NCI-H2227 (cell line): ENCODE data around the gene PTPRH.

ENCODE experiments used
- DNase-seq: peaks from one replicate; lab custom pipeline; 2025; ENCODE audit not compliant: unreplicated experiment; lab: John Stamatoyannopoulos, UW

PTPRH gene

DNA sequence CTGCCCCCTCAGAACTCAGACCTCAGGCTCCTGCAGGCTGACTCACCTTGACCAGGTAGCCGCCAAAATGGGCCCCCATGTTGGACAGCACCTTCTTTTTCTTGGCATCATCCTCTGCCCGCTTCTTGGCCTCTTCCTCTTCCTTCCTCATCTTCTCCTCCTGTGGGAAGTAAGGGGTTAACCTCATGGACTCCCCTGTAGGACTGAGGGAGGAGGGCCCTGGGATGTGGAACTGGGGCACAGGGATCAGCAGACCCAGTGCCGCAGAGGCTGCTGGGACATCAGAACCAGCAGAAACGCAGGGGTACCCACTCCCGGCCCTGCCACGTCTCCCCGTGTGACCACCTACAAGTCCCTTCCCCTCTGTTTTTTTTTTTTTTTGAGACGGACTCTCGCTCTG lies 71.4 kb downstream of the PTPRH start:
- DNase-seq: no peak

DNA sequence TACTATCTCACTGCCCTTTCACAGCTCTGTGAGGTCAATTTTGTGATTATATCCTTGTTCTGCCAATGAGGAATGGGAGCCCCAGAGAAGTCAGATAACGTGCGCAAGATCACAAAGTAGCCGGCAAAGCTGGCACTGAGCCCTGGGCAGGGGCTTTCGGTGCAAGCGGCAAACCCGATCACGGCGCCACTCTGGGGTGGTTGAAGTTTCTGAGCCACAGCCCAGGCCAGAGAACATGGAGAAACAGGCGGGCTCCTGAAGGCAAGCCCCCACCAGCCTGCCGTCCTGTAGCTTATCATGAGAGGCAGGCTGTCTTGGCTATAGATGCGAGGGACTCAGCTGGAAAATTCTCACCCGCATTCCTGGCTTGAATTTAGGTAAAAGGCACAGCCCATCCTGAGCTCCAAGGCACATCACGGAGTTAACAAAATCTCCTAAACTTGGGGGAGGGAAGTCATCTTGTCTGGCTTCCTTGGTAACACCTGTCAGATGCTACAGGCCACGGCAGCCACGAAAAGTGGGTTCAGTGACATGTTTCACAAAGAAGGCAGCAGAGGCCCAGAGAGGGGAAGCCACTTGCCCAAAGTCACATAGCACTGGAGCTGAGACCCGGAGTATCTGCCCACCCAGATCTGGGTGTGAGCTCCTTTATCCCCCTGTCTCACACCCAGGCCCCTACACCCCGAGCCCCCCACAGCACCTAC lies 72.8 kb downstream of the PTPRH start:
- DNase-seq: no peak

DNA sequence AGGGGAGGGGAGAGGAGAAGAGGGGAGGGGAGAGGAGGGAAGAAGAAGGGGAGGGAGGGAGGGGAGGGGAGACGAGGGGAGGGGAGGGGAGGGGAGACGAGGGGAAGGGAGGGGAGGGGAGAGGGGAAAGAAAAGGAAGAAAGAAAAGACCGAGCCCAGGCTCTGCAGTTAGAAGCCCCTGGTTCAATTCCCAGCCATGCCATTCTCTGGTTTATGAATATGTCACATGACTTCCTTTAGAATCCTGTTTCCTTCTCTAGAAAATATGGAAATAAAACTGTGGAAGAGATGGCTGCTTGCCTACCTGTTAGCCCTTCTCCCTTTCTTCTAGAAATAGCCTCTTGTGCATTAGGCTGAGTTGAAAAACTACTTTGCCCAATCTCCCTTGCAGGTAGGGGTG lies 74.6 kb downstream of the PTPRH start:
- no peak for DNase-seq

DNA sequence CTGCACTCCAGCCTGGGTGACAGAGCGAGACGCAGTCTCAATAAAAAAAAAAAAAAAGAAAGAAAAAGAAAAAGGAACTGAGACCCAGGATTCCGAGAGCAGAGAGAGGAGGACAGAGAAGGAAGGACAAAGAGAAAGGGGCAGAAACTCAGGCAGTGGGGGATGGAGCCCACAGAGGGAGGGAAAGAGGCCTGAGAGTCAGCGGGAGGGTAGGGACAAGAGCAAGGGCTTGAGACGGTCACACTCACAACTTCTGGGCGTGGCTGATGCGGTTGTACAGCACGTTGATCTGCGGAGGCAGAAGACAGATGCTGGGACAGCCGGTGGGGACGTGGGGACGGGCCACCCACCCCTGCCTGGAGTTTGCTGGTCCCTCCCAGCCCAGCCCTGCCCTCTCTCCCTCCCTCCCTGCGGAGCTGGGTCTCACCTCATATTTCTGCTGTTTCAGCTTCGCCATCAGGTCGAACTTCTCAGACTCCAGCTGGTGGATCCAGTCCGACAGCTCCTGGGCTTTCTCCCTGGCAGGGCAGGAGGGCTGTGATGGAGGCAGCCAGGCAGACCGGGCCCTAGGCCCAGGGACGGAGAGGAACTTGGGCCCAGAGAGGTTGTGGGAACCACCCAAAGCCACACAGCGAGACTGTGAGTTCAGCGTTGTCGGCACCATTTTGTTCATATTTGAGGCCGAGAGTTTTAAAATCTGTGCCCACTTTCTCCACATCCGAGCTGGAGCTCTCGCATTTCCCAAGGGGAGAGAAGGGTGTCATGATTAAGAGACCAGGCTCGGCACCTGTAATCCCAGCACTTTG lies 75.5 kb downstream of the PTPRH start:
- no peak for DNase-seq

DNA sequence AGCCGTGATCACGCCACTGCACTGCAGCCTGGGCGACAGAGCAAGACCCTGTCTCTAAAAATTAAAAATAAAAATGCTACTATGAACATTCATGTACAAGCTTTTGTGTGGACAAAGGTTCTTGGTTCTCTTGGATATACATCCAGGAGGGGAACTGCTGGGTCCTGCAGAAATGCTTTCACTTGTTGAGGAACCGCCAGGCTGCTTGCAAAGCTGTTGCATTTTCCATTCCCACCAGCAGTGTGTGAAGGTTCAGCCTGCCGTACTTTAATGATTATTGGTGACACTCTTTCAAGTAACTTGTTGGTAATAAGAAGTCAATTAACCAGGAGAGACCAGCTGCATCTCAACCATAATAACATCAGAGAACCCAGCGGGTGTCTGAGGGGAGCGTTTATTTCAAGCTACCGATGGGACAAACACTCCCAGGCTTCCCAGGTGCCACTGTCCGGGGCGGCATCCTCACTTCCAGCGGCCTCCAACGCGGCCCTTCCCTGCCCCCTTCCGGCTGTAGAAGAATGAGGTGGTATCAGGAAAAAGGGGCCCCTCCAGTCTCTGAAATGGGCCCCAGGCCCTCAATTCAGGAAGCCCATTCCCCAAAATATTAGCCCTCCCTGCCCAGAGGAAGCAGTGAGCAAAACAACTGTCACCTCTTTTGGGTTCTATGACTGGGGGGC lies 76.7 kb downstream of the PTPRH start:
- no peak for DNase-seq

DNA sequence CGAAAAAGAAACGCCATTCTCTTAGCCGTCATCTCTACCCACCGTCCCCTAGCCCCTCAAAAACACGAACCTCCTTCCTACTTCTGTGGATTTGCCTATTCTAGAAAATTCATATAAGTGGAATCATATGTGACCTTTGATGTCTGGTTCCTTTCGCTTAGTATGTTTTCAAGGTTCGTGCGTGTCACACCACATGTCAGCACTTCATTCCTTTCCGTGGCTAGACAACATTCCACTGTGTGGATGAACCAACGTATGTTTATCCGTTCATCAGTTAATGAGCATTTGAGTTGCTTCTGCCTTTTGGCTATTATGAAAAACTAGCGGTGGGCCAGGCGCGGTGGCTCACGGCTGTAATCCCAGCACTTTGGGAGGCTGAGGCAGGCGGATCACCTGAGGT lies 77.9 kb downstream of the PTPRH start:
- no peak for DNase-seq
